Adipocyte (in vitro differentiated cells): ENCODE data around the gene DCLK1.

Source experiments
- DNase-seq: peaks from one replicate; pipeline ENCODE4 v3.0.0-alpha.2; 2015; ENCODE audit warnings: low read depth
- H3K27me3 ChIP-seq: replicated peaks from 2 replicates; pipeline ENCODE4 v1.7.0; 2013; ENCODE audit warnings: mild to moderate bottlenecking, low read length, moderate library complexity; ENCODE audit not compliant: control insufficient read depth, insufficient read depth
- H3K36me3 ChIP-seq: 2 replicates; pipeline ENCODE4 v1.7.0; 2013; ENCODE audit warnings: low read length, mild to moderate bottlenecking, moderate library complexity; ENCODE audit not compliant: control insufficient read depth, insufficient read depth, severe bottlenecking
- H3K4me1 ChIP-seq: 2 replicates; pipeline ENCODE4 v1.7.0; 2013; ENCODE audit warnings: mild to moderate bottlenecking, low read length, moderate library complexity; ENCODE audit not compliant: control insufficient read depth, insufficient read depth
- H3K4me3 ChIP-seq: 2 replicates; pipeline ENCODE4 v1.7.0; 2013; ENCODE audit warnings: mild to moderate bottlenecking, low read length, moderate library complexity
- H3K9ac ChIP-seq: 2 replicates; pipeline ENCODE4 v1.7.0; 2013; ENCODE audit warnings: mild to moderate bottlenecking, low read length, moderate library complexity
- H3K9me3 ChIP-seq: 2 replicates; pipeline ENCODE4 v1.7.0; 2013; ENCODE audit warnings: mild to moderate bottlenecking, low read length, moderate library complexity; ENCODE audit not compliant: control insufficient read depth

Gene DCLK1

GRCh38 chr13:36033035-36033434 lies 98.1 kb downstream of the DCLK1 start:
- peaks cover 19% of the 10 kb centered on the region for H3K4me1 ChIP-seq
- no peaks in the 10 kb centered on the region for H3K27me3 ChIP-seq
- no peak overlapping the region for H3K9ac ChIP-seq
- no peak for DNase-seq
- no peaks in the 10 kb centered on the region for H3K9me3 ChIP-seq
- H3K4me3 ChIP-seq = no peak overlapping the region
- H3K36me3 ChIP-seq = no peaks in the 10 kb centered on the region

- Histone ChIP-seq H3K4me3 (peak overlapping the region; percentile 38), H3K9ac (peak overlapping the region; percentile 2), H3K27me3 (no peaks in the 10 kb centered on the region), H3K36me3 (no peaks in the 10 kb centered on the region), H3K9me3 (no peaks in the 10 kb centered on the region), H3K4me1 (peaks cover 18% of the 10 kb centered on the region)
- no peak for DNase-seq
These were observed 99.7 kb downstream of the DCLK1 start for GRCh38 chr13:36031490-36031889.

GRCh38 chr13:36030670-36031331 lies 100.4 kb downstream of the DCLK1 start:
- Histone ChIP-seq H3K9ac (peak overlapping the region; percentile 8), H3K4me3 (peak overlapping the region; percentile 38), H3K4me1 (peaks cover 18% of the 10 kb centered on the region), H3K9me3 (no peaks in the 10 kb centered on the region), H3K27me3 (no peaks in the 10 kb centered on the region), H3K36me3 (no peaks in the 10 kb centered on the region)
- DNase-seq = peak; percentile 56

GRCh38 chr13:36029166-36029565 lies 102.0 kb downstream of the DCLK1 start:
- Histone ChIP-seq H3K9ac (no peak overlapping the region), H3K9me3 (no peaks in the 10 kb centered on the region), H3K36me3 (no peaks in the 10 kb centered on the region), H3K4me1 (peaks cover 18% of the 10 kb centered on the region), H3K4me3 (no peak overlapping the region), H3K27me3 (no peaks in the 10 kb centered on the region)
- DNase-seq = no peak

GRCh38 chr13:36028359-36029025 lies 102.7 kb downstream of the DCLK1 start:
- no peak overlapping the region for H3K4me3 ChIP-seq
- no peak overlapping the region for H3K9ac ChIP-seq
- H3K27me3 ChIP-seq = no peaks in the 10 kb centered on the region

GRCh38 chr13:36026531-36026930 lies 104.7 kb downstream of the DCLK1 start:
- no peak for DNase-seq

More at GRCh38 chr13:36028359-36029025, 102.7 kb downstream of the DCLK1 start:
- no peaks in the 10 kb centered on the region for H3K36me3 ChIP-seq
- peaks cover 18% of the 10 kb centered on the region for H3K4me1 ChIP-seq
- DNase-seq = no peak
- H3K9me3 ChIP-seq = no peaks in the 10 kb centered on the region

GRCh38 chr13:36014763-36015162 lies 116.4 kb downstream of the DCLK1 start:
- H3K9me3 ChIP-seq = peaks cover 4% of the 10 kb centered on the region

More at GRCh38 chr13:36026531-36026930, 104.7 kb downstream of the DCLK1 start:
- H3K4me1 ChIP-seq = peaks cover 16% of the 10 kb centered on the region
- H3K36me3 ChIP-seq = no peaks in the 10 kb centered on the region
- no peak overlapping the region for H3K9ac ChIP-seq
- H3K4me3 ChIP-seq = no peak overlapping the region
- no peaks in the 10 kb centered on the region for H3K27me3 ChIP-seq
- H3K9me3 ChIP-seq = no peaks in the 10 kb centered on the region

GRCh38 chr13:36006894-36007675 lies 124.1 kb downstream of the DCLK1 start:
- no peaks in the 10 kb centered on the region for H3K9me3 ChIP-seq
- no peak overlapping the region for H3K4me3 ChIP-seq
- H3K36me3 ChIP-seq = no peaks in the 10 kb centered on the region
- H3K4me1 ChIP-seq = peaks cover 6% of the 10 kb centered on the region
- no peak overlapping the region for H3K9ac ChIP-seq
- no peak for DNase-seq
- H3K27me3 ChIP-seq = no peaks in the 10 kb centered on the region

More at GRCh38 chr13:36014763-36015162, 116.4 kb downstream of the DCLK1 start:
- peaks cover 1% of the 10 kb centered on the region for H3K36me3 ChIP-seq
- DNase-seq = no peak
- no peak overlapping the region for H3K9ac ChIP-seq
- H3K27me3 ChIP-seq = no peaks in the 10 kb centered on the region
- no peak overlapping the region for H3K4me3 ChIP-seq
- no peaks in the 10 kb centered on the region for H3K4me1 ChIP-seq

- Histone ChIP-seq H3K4me1 (peaks cover 6% of the 10 kb centered on the region), H3K9ac (no peak overlapping the region), H3K27me3 (no peaks in the 10 kb centered on the region), H3K4me3 (no peak overlapping the region), H3K9me3 (no peaks in the 10 kb centered on the region), H3K36me3 (no peaks in the 10 kb centered on the region)
- DNase-seq = peak; percentile 55
These were observed 124.8 kb downstream of the DCLK1 start for GRCh38 chr13:36006347-36006746.

GRCh38 chr13:36001561-36001960 lies 129.6 kb downstream of the DCLK1 start:
- Histone ChIP-seq H3K4me3 (no peak overlapping the region), H3K9me3 (no peaks in the 10 kb centered on the region), H3K36me3 (no peaks in the 10 kb centered on the region), H3K27me3 (no peaks in the 10 kb centered on the region), H3K4me1 (peaks cover 11% of the 10 kb centered on the region), H3K9ac (no peak overlapping the region)
- no peak for DNase-seq

- Histone ChIP-seq H3K4me1 (peaks cover 13% of the 10 kb centered on the region), H3K4me3 (no peak overlapping the region)
These were observed 131.2 kb downstream of the DCLK1 start for GRCh38 chr13:36000028-36000427.

More at GRCh38 chr13:36000028-36000427, 131.2 kb downstream of the DCLK1 start:
- Histone ChIP-seq H3K9ac (no peak overlapping the region), H3K27me3 (no peaks in the 10 kb centered on the region), H3K9me3 (no peaks in the 10 kb centered on the region), H3K36me3 (no peaks in the 10 kb centered on the region)
- DNase-seq = no peak
